ENCODE measurements around the gene TMEM178A. TPM values are rescaled to one million over a fixed set of nuclear protein-coding genes. Genes with fewer than 3 reads are reported as not detected.

The TMEM178A gene
- total and polyA plus RNA-seq, 2 of the 8 experiments (the other 6 are each of a cell fraction or from before 2014, with no cell fraction given), result 11.2 to 14.9 TPM

DNA sequence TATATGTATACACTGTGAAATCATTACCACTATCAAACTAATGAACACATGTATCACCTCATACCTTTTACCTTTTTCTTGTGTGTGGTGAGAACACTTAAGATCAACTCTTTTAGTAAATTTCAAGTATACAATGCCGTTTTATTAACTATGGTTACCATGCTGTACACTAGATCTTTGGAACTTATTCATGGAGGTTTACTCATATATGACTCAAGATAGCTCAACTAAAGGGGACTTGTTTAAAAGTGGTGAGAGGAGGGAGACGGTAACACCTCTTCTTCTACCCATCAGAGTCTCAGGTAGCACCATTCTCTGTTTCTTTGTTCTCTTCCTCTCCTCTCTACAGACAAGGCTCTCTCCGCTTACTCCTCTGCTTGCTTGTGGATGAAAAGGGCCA is 36.1 kb upstream of the TMEM178A start:
- TF ChIP-seq RXRA (IDR thresholded peaks at IDR 0.05; ENCODE audit: insufficient read depth, low read depth, low read length), result no peak
- TF ChIP-seq SAP30 (IDR thresholded peaks at IDR 0.05; ENCODE audit: insufficient read depth, insufficient replicate concordance, low read length), result no peak
- TF ChIP-seq KDM4A (IDR thresholded peaks at IDR 0.05; ENCODE audit: low read depth, low read length, severe bottlenecking), result no peak
- no peak for TF ChIP-seq SIX5 (IDR thresholded peaks at IDR 0.05; ENCODE audit: low read depth, low read length)
- TF ChIP-seq, protein P1, sequence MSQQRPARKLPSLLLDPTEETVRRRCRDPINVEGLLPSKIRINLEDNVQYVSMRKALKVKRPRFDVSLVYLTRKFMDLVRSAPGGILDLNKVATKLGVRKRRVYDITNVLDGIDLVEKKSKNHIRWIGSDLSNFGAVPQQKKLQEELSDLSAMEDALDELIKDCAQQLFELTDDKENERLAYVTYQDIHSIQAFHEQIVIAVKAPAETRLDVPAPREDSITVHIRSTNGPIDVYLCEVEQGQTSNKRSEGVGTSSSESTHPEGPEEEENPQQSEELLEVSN (IDR thresholded peaks at IDR 0.05), result no peak
- no peak for TF ChIP-seq NANOG (IDR thresholded peaks at IDR 0.05; ENCODE audit: insufficient read depth, low read depth, low read length, poor library complexity, severe bottlenecking)
- no peak for TF ChIP-seq SP2 (IDR thresholded peaks at IDR 0.05; ENCODE audit: low read length)
- no peak for TF ChIP-seq PHF8 (conservative IDR thresholded peaks at IDR 0.05; ENCODE audit: low read depth, low read length)
- TF ChIP-seq, protein P2, sequence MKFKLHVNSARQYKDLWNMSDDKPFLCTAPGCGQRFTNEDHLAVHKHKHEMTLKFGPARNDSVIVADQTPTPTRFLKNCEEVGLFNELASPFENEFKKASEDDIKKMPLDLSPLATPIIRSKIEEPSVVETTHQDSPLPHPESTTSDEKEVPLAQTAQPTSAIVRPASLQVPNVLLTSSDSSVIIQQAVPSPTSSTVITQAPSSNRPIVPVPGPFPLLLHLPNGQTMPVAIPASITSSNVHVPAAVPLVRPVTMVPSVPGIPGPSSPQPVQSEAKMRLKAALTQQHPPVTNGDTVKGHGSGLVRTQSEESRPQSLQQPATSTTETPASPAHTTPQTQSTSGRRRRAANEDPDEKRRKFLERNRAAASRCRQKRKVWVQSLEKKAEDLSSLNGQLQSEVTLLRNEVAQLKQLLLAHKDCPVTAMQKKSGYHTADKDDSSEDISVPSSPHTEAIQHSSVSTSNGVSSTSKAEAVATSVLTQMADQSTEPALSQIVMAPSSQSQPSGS (IDR thresholded peaks at IDR 0.05; ENCODE audit: low read length), result no peak
- no peak overlapping the region for H3K23ac ChIP-seq (ENCODE audit: insufficient read length)
- no peak overlapping the region for H4K91ac ChIP-seq (replicated peaks; ENCODE audit: insufficient read length, low read length)
- no peak overlapping the region for H2BK15ac ChIP-seq (ENCODE audit: low read length)
- H3K18ac ChIP-seq (ENCODE audit: extremely low read depth, low read length), result no peak overlapping the region
- WGBS, 2 experiments (ENCODE audit: extremely low coverage in 1 of 2, insufficient coverage in 1 of 2, insufficient read length in 1 of 2, insufficient replicate concordance in 2 of 2, low coverage in 1 of 2, low lambda C conversion rate in 2 of 2, missing lambda C conversion rate in 1 of 2), result 95% methylated on average over 3 of the region's 3 CpGs; no CpG with 5 or more reads in 1 of the 2 experiments
- no peak overlapping the region for H2AK5ac ChIP-seq (ENCODE audit: low read depth, low read length)
- no peaks in the 10 kb centered on the region for H3K79me2 ChIP-seq (ENCODE audit: control insufficient read depth in 1 of 2, insufficient read depth in 2 of 2, low read length in 2 of 2)
- no peak overlapping the region for H2BK12ac ChIP-seq (ENCODE audit: low read depth, low read length)
- H3K27me3 ChIP-seq (replicated peaks in 1 of 4; ENCODE audit: control insufficient read depth in 3 of 4, extremely low read depth in 1 of 4, insufficient read depth in 3 of 4, low read length in 3 of 4), result peaks cover 0 to 2% (median 0%) of the 10 kb centered on the region in 4 experiments; a peak in 1 of 7 replicates
- no peak overlapping the region for H3K9ac ChIP-seq (replicated peaks in 1 of 4; ENCODE audit: extremely low read depth in 1 of 4, low read depth in 3 of 4, low read length in 3 of 4)
- POLR2A ChIA-PET (ENCODE audit: partially characterized antibody), result no interaction called here
- peak overlapping the region; percentile 19; the same call in 1 of the 2 replicates for H2AFZ ChIP-seq (ENCODE audit: low read length)
- no peaks in the 10 kb centered on the region for H3K79me1 ChIP-seq (ENCODE audit: low read depth, low read length)
- no peak overlapping the region for H3K4me3 ChIP-seq (ENCODE audit: extremely low read depth in 1 of 4, insufficient read depth in 2 of 4, low read depth in 3 of 4, low read length in 4 of 4)
- no peak overlapping the region for H2BK5ac ChIP-seq (ENCODE audit: low read depth, low read length)
- H4K5ac ChIP-seq (ENCODE audit: insufficient read length, low read depth, low read length), result no peak overlapping the region
- peaks cover 0 to 4% (median 0%) of the 10 kb centered on the region in 4 experiments; a peak in 1 of 7 replicates for H3K4me1 ChIP-seq (replicated peaks in 1 of 4; ENCODE audit: control insufficient read depth in 3 of 4, insufficient read depth in 4 of 4, low read length in 3 of 4)
- CTCF ChIA-PET (ENCODE audit: partially characterized antibody), result interaction anchor here (0.7 to 2.3 kb wide), 2 partner anchors 15 to 100 kb away, joined by 3 to 9 read pairs; no protein-coding TSS in a partner anchor
- H4K8ac ChIP-seq (ENCODE audit: extremely low read depth, insufficient read depth, low read length), result no peak overlapping the region
- H3K27ac ChIP-seq (ENCODE audit: low read depth, low read length), result no peak overlapping the region
- no peak for DNase-seq (ENCODE audit: low read depth in 1 of 2, low spot score in 2 of 2)
- H3K9me3 ChIP-seq (ENCODE audit: insufficient read depth in 2 of 2, low read depth in 1 of 2, low read length in 1 of 2), result peaks cover 4 to 13% of the 10 kb centered on the region in 2 experiments; a peak in 2 of 4 replicates
- H3K23me2 ChIP-seq (ENCODE audit: low read depth, low read length), result no peaks in the 10 kb centered on the region
- no peak overlapping the region for H3K56ac ChIP-seq (replicated peaks; ENCODE audit: insufficient read length, low read depth, low read length)
- no peak overlapping the region for H2BK120ac ChIP-seq (replicated peaks; ENCODE audit: low read depth, low read length)
- H4K20me1 ChIP-seq (replicated peaks in 1 of 2; ENCODE audit: control insufficient read depth in 1 of 2, insufficient read depth in 2 of 2, low read length in 2 of 2), result no peaks in the 10 kb centered on the region
- no peak overlapping the region for H3K4ac ChIP-seq (replicated peaks; ENCODE audit: insufficient read length, low read depth, low read length)
- H3K4me2 ChIP-seq (ENCODE audit: insufficient read depth in 1 of 2, low read depth in 2 of 2, low read length in 2 of 2), result no peak overlapping the region
- no peak overlapping the region for H2BK20ac ChIP-seq (ENCODE audit: low read length)
- no peak for FAIRE-seq
- no peak overlapping the region for H3K14ac ChIP-seq (ENCODE audit: insufficient read length)
- no peaks in the 10 kb centered on the region; a peak in 1 of 8 replicates for H3K36me3 ChIP-seq (ENCODE audit: control insufficient read depth in 2 of 4, insufficient read depth in 4 of 4, low read length in 3 of 4)

Measured in H1 (cell line).